PFSK-1 (cell line): ENCODE data around the gene PHF20.

Source experiments
- FOXP2 ChIP-seq: optimal IDR thresholded peaks from 2 replicates; pipeline ENCODE3; 2011; ENCODE audit warnings: borderline replicate concordance, control low read depth, inconsistent platforms; ENCODE audit not compliant: insufficient read depth; ENCODE audit errors: extremely low read length, extremely low read depth
- POLR2AphosphoS5 ChIP-seq: IDR thresholded peaks from 2 replicates; pipeline ENCODE4 v1.6.1; 2012; ENCODE audit warnings: low read depth, mild to moderate bottlenecking, control low read depth, low read length, moderate library complexity
- REST ChIP-seq, 2 experiments: IDR thresholded peaks; 2 replicates each; pipeline versions ENCODE4 v1.6.1 to v1.8.0; 2011 to 2012; ENCODE audit warnings: low read depth in 2 of 2, low read length in 2 of 2, control low read depth in 1 of 2, inconsistent platforms in 1 of 2, mild to moderate bottlenecking in 1 of 2, moderate library complexity in 1 of 2; ENCODE audit not compliant: insufficient read depth in 1 of 2
- SIN3A ChIP-seq: IDR thresholded peaks from 2 replicates; pipeline ENCODE4 v1.6.1; 2012; ENCODE audit warnings: mild to moderate bottlenecking, low read length, moderate library complexity, borderline replicate concordance; ENCODE audit not compliant: insufficient read depth
- TAF1 ChIP-seq: IDR thresholded peaks from 2 replicates; pipeline ENCODE4 v1.6.1; 2012; ENCODE audit warnings: low read length, control low read depth, borderline replicate concordance; ENCODE audit not compliant: insufficient read depth

The PHF20 gene

GRCh38 chr20:35912881-35913280 lies 141.1 kb downstream of the PHF20 start:
- no peak for TF ChIP-seq POLR2AphosphoS5
- TF ChIP-seq REST (IDR thresholded peaks at IDR 0.05; ENCODE audit: insufficient read depth in 1 of 2, low read depth in 2 of 2, low read length in 2 of 2), result no peak
- no peak for TF ChIP-seq SIN3A
- TF ChIP-seq FOXP2, result no peak

- TF ChIP-seq TAF1 (no peak), FOXP2 (no peak), POLR2AphosphoS5 (no peak), SIN3A (no peak), REST (IDR thresholded peaks at IDR 0.05; ENCODE audit: insufficient read depth in 1 of 2, low read depth in 2 of 2, low read length in 2 of 2) (no peak)
These were observed 145.3 kb downstream of the PHF20 start for GRCh38 chr20:35917077-35917476.

GRCh38 chr20:35918021-35918420 lies 146.2 kb downstream of the PHF20 start:
- TF ChIP-seq POLR2AphosphoS5 (no peak), FOXP2 (no peak), TAF1 (no peak), SIN3A (no peak), REST (IDR thresholded peaks at IDR 0.05; ENCODE audit: insufficient read depth in 1 of 2, low read depth in 2 of 2, low read length in 2 of 2) (no peak)

- TF ChIP-seq FOXP2 (no peak), REST (IDR thresholded peaks at IDR 0.05; ENCODE audit: insufficient read depth in 1 of 2, low read depth in 2 of 2, low read length in 2 of 2) (no peak), TAF1 (no peak)
These were observed 148.7 kb downstream of the PHF20 start for GRCh38 chr20:35920523-35920922.

GRCh38 chr20:35929301-35929700 lies 157.5 kb downstream of the PHF20 start:
- TF ChIP-seq REST (IDR thresholded peaks at IDR 0.05; ENCODE audit: insufficient read depth in 1 of 2, low read depth in 2 of 2, low read length in 2 of 2) (no peak), TAF1 (no peak)
